Heart right ventricle (tissue), 16 donors: ENCODE results near the gene ABCA4. TPM values are rescaled to one million over a fixed set of nuclear protein-coding genes. Genes with fewer than 3 reads are reported as not detected.
A peak's percentile ranks its signal among the peaks of the same experiment; 100 is the strongest.

Source experiments
- ATAC-seq, 8 donors: fragments of 200-7000 bp; cut with Tn5 transposase; one replicate each; pipeline ENCODE4 v1.9.1; 2020; ENCODE audit warnings: mild to moderate bottlenecking in 8 of 8, moderate library complexity in 8 of 8, moderate number of reproducible peaks in 1 of 8
- DNase-seq, 2 donors: peaks; one replicate each; pipeline ENCODE4 v3.0.0-alpha.2; 2020
- H3K27ac ChIP-seq, 10 donors: fragments of 200-600 bp; sonication (generic) in 2 of 10; one replicate each; pipeline versions ENCODE4 v1.5.0 to v1.8.0; 2020 to 2022; ENCODE audit warnings: mild to moderate bottlenecking in 3 of 10
- H3K27me3 ChIP-seq, 7 donors: fragments of 200-600 bp; one replicate each; pipeline ENCODE4 v1.8.0; 2021 to 2022; ENCODE audit warnings: mild to moderate bottlenecking in 2 of 7
- H3K36me3 ChIP-seq, 9 donors: fragments of 200-600 bp; sonication (generic) in 1 of 9; one replicate each; pipeline versions ENCODE4 v1.5.0 to v1.8.0; 2020 to 2022; ENCODE audit warnings: mild to moderate bottlenecking in 2 of 9
- H3K4me1 ChIP-seq, 9 donors: fragments of 200-600 bp; sonication (generic) in 1 of 9; one replicate each; pipeline versions ENCODE4 v1.5.0 to v1.8.0; 2020 to 2022; ENCODE audit warnings: mild to moderate bottlenecking in 4 of 9
- H3K4me3 ChIP-seq, 10 donors: fragments of 200-600 bp; sonication (generic) in 2 of 10; one replicate each; pipeline versions ENCODE4 v1.5.0 to v1.8.0; 2020 to 2022; ENCODE audit warnings: mild to moderate bottlenecking in 7 of 10, moderate library complexity in 2 of 10
- H3K9me3 ChIP-seq, 11 donors: fragments of 200-600 bp in 10 of 11; sonication (generic) in 2 of 11; one replicate each; pipeline versions ENCODE4 v1.5.0 to v1.8.0; 2013 to 2022; ENCODE audit warnings: mild to moderate bottlenecking in 2 of 11, control low read depth in 1 of 11, moderate library complexity in 1 of 11
- WGBS, 2 donors: extraction: QIAGEN DNeasy Blood & Tissue Kit; methylation state at CpG; one replicate each; pipeline ENCODE4 v1.1.7; 2013; ENCODE audit warnings: inconsistent platforms in 1 of 2; 5-methylcytosine and 5-hydroxymethylcytosine counted together
- intact Hi-C, 10 donors: fragments of 100-400 bp; cut with DNase I; formaldehyde crosslinking; loops; one replicate each; pipeline versions ENCODE4 v1.11.1 to v1.14.2; 2022
- polyA plus RNA-seq, 2 donors: library from polyadenylated mRNA; stranded (reverse); fragments of 200-250 nt; gene quantifications; one replicate each; pipeline ENCODE4 v1.2.3, GENCODE V29; 2013
- total RNA-seq, 10 donors: library from RNA; stranded (reverse); fragmentation: NEBNext Ultra II Directional in 3 of 10; extraction: Animal tissue kit (Norgen Biotek cat#: 25700) in 3 of 10; gene quantifications; one replicate each; pipeline versions ENCODE4 v1.2.1 to v1.2.4, GENCODE V29; 2021 to 2023
- TF ChIP-seq, protein P1 (sequence below), 9 donors: fragments of 200-600 bp; sonication (generic) in 2 of 9; IDR thresholded peaks; one replicate each; pipeline versions ENCODE4 v1.5.0 to v1.8.0; 2021 to 2022; ENCODE audit warnings: antibody characterized with exemption in 9 of 9, mild to moderate bottlenecking in 5 of 9, moderate library complexity in 1 of 9
- donor health status: Arrhythmogenic right ventricular cardiomyopathy.
- donor health status: ischemic (EF 13 %, LVEDD 7.1; RV severe dilation, severe dysfunction).
- donor health status: healthy with polysubstance abuse.
- donor health status: DM: no; HTN: yes; CAD: no.
- donor health status: DM: no; HTN: no; CAD: no.
- donor health status: ischemic (EF 25% LVEDD 6.9; RV normal size, moderate dysfunction).
- donor health status: ischemic (EF 25% LVEDD 5.7; RV mildly dilated, moderate dysfunction).
- donor health status: healthy.
- donor health status: DM: yes; HTN: yes; CAD: no.
- donor health status: Ischemic cardiomyopathy.
- donor health status: ischemic (EF 35%, LVEDD 5.7; RV mildly dilated, moderate dysfunction).
- donor health status: nonischemic (EF 11% LVEDD 7.7; RV severe dilation, severe dysfunction).
- donor health status: DM: yes; HTN: yes; CAD: no.
- donor health status: PGD.
- donor health status: ischemic (EF 29% LVEDD 5.4; RV normal size, mild dysfunction).
- donor health status: nonischemic (EF 23%, LVEDD 6.1; RV moderate dilation, normal function).

The ABCA4 gene
- total and polyA plus RNA-seq, 12 donors = 0.05 to 0.66 (median 0.21) TPM

GRCh38 chr1:94006604-94007003, 114.3 kb downstream of the ABCA4 start:
- TF ChIP-seq, protein P1, sequence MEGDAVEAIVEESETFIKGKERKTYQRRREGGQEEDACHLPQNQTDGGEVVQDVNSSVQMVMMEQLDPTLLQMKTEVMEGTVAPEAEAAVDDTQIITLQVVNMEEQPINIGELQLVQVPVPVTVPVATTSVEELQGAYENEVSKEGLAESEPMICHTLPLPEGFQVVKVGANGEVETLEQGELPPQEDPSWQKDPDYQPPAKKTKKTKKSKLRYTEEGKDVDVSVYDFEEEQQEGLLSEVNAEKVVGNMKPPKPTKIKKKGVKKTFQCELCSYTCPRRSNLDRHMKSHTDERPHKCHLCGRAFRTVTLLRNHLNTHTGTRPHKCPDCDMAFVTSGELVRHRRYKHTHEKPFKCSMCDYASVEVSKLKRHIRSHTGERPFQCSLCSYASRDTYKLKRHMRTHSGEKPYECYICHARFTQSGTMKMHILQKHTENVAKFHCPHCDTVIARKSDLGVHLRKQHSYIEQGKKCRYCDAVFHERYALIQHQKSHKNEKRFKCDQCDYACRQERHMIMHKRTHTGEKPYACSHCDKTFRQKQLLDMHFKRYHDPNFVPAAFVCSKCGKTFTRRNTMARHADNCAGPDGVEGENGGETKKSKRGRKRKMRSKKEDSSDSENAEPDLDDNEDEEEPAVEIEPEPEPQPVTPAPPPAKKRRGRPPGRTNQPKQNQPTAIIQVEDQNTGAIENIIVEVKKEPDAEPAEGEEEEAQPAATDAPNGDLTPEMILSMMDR (IDR thresholded peaks at IDR 0.05) = no peak
- H3K4me3 ChIP-seq = no peak overlapping the region
- intact Hi-C loops = no loop called here
- no peaks in the 10 kb centered on the region for H3K36me3 ChIP-seq
- H3K27me3 ChIP-seq = peaks cover 0 to 3% (median 0%) of the 10 kb centered on the region in 7 donors
- H3K27ac ChIP-seq = no peak overlapping the region
- no peak for DNase-seq
- H3K4me1 ChIP-seq = no peaks in the 10 kb centered on the region
- H3K9me3 ChIP-seq = no peaks in the 10 kb centered on the region
- ATAC-seq = no peak
- 40 to 68% methylated on average over 2 of the region's 2 CpGs for WGBS, 2 donors

GRCh38 chr1:94004924-94005323, 116.0 kb downstream of the ABCA4 start:
- intact Hi-C loops = no loop called here
- Histone ChIP-seq H3K27ac (no peak overlapping the region), H3K9me3 (no peaks in the 10 kb centered on the region), H3K27me3 (peaks cover 0 to 3% (median 0%) of the 10 kb centered on the region in 7 donors), H3K4me3 (no peak overlapping the region), H3K36me3 (no peaks in the 10 kb centered on the region), H3K4me1 (no peaks in the 10 kb centered on the region)
- ATAC-seq (no peak), DNase-seq (no peak)
- TF ChIP-seq, protein P1 (IDR thresholded peaks at IDR 0.05) = no peak
- 69 to 75% methylated on average over 2 of the region's 2 CpGs for WGBS, 2 donors

DNA sequence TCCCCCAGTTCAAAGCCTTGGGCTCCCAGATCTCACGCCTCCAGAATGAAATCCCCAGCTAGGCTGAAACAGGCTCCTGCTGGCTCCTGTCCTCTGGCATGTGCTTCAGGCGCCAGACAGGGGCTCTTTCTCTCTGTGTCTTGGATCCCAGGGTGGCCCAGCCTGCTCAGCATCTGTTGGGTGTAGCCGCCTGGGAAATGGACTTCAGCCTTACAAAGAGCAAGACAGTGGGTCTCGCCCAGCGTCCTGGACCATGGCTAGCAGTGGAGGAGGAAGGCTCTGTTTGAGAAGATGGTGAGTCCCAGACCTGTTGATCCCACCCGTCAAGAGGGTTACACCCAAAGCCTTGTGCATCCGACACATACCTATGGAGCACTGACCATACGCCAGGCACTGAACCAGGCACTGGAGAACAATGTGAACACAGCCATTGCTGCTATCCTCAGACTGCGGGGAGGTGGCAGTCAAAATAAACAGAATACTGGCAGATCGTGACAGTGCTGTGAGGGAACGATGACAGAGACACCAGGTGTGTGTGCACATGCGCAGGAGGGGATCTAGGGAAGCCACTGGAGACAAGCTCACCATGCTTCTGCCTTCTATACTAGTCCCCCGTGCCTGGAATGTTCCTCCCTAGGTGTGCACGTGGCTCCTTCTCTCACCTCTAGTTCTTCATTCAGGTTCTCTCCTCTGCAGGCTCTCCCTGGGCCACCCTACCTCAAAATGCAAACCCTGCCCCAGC, 118.7 kb downstream of the ABCA4 start:
- ATAC-seq (no peak), DNase-seq (no peak)
- Histone ChIP-seq H3K4me1 (no peaks in the 10 kb centered on the region), H3K36me3 (no peaks in the 10 kb centered on the region), H3K4me3 (no peak overlapping the region), H3K9me3 (no peaks in the 10 kb centered on the region), H3K27me3 (peaks cover 0 to 3% (median 0%) of the 10 kb centered on the region in 7 donors), H3K27ac (peak overlapping the region in 1 of 10 donors; percentile 31)
- WGBS, 2 donors = 89 to 91% methylated on average over 14 of the region's 14 CpGs
- intact Hi-C loops = no loop called here
- TF ChIP-seq, protein P1 (IDR thresholded peaks at IDR 0.05) = no peak

DNA sequence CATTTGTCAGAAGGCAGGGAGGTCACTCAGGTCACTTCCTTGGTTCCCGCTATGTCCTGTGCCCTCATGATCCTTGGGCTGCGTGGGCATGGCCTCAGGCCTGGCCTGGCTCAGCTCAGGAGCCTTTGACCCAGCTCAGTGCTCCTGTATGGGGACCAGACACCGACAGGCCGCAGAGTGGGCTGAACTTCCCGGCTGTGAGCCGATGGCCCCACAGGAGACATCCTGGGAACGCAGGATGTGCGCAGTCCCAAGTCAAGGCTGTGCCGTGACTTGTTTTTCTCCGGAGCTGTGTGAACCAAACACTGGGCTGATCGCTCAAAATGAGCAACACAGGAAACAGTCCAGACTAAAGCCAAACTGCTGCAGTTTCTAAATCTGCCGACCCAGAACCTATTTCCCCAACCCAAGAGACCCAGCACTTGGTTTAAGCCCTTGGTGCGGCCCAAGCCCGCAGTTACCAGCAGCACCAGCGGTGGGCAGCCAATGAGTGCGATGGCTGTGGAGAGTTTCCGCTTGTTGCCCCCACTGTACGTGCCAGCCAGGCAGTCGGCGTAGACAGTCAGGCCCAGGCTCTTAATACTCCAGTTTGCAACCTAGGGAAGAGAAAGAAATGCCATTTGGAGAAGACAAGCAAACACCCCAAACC, 119.4 kb downstream of the ABCA4 start:
- Histone ChIP-seq H3K4me1 (no peaks in the 10 kb centered on the region), H3K27me3 (peaks cover 0 to 3% (median 0%) of the 10 kb centered on the region in 7 donors), H3K4me3 (no peak overlapping the region), H3K36me3 (no peaks in the 10 kb centered on the region), H3K27ac (peak overlapping the region in 1 of 10 donors; percentile 31), H3K9me3 (no peaks in the 10 kb centered on the region)
- 79 to 88% methylated on average over 20 of the region's 20 CpGs for WGBS, 2 donors
- intact Hi-C loops = no loop called here
- TF ChIP-seq, protein P1 (IDR thresholded peaks at IDR 0.05) = no peak
- ATAC-seq (peak in 4 of 8 donors; percentile 24 to 59 (median 38)), DNase-seq (no peak)
